GM18951 (cell line): ENCODE data around the gene MEMO1.
"Not testable (repeated sequence)": the region's sequence is repeated elsewhere in the genome, so short reads cannot be mapped to it uniquely, and the experiment has no call there.

Experiments
- POLR2A ChIP-seq: IDR thresholded peaks from 4 replicates; pipeline ENCODE4 v1.6.1; 2011; ENCODE audit warnings: mild to moderate bottlenecking; ENCODE audit not compliant: insufficient read length, insufficient read depth; ENCODE audit errors: extremely low read depth
- in situ Hi-C: fragments of 300-500 bp; cut with MboI; formaldehyde crosslinking; loops from one replicate; pipeline ENCODE4 v1.12.0; 2022; ENCODE audit warnings: low sequenced_read_pairs, mixed read lengths, inconsistent platforms; ENCODE audit not compliant: unreplicated experiment

Gene MEMO1

DNA sequence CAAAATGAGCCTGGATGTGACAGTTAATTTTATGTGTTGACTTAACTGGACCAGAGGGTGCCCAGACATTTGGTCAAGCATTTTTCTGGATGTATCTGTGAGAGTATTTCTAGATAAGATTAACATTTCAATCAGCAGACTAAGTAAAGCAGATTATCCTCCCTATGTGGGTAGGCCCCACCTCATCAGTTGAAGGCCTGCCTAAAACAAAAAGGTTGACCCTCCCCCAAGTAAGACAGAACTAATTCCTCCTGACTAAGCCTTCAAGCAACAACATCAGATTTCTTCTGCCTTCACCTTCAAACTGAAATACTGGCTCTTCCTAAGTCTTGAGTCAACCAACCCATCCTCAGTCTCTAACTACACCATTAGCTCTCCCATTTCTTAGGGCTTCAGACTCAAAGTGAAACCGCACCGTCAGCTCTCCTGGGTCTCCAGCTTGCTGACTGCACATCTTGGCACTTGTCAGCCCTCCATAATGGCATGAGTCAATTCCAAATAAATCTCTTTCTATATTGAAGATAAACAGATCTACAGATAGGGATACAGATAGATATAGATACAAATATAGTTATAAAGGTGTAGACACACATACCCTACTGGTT, 47.9 kb downstream of the MEMO1 start:
- no peak for TF ChIP-seq POLR2A
- in situ Hi-C loops, result no loop called here

DNA sequence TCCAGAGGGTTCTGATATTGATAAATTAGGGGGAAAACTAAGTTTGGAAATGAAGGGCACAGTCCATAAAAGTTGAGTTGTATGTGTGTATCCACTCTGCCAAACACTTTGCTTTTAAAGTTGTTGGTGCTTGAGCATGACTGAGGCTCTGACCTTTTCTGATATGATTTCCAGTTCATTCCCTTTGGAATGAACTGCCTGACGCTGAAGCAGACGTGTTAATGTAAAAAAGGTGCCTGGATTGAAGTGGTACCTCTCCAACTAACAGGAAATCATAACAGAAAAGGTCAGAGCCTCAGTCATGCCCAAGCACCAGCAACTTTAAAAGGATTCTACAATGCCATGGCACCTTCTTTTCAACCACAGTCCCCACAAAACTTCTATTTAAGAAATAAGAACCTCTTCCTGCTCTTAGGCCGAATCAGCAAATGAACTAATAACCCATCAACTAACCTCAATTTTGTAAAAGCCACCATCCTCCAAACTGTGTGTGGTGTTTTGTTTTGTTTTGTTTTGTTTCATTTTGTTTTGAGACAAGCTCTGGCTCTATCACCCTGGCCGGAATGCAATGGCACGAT, 52.6 kb downstream of the MEMO1 start:
- in situ Hi-C loops, result no loop called here
- TF ChIP-seq POLR2A, result no peak

DNA sequence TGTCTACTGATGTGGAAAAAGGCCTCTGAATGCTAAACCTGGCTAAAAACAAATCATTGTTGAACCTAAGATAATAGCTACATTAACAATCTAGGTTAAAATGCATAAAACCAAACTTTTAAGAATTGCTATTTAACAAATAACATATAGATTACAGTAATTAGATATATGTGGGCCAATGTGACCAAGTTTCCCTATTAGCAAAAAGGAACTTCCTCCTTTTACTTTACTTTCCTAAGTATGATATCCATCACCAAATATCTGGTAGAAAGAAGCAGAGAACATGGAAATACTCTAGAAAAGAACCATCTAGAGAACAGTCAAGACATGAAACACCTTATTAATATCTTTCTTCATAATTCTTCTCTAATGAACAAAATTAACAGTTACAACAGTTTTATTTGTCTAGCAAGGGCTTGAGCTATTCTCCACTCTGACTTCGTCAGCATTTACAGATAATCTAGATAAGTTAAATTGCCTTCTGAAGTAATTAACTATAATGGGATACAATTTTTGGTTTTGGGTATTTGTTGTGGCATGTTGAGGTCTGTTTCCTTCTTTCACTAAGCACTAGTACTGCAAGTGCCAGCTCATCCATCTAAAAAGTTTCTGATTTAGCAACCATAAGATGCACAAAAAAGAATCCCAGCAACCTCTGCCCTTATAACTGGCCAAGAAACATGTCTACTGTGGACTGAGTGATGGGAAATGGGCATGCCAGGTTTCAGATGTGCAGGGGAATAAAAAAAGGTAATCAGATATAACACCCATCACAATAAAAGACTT, 53.3 kb downstream of the MEMO1 start:
- no peak for TF ChIP-seq POLR2A
- in situ Hi-C loops, result no loop called here

DNA sequence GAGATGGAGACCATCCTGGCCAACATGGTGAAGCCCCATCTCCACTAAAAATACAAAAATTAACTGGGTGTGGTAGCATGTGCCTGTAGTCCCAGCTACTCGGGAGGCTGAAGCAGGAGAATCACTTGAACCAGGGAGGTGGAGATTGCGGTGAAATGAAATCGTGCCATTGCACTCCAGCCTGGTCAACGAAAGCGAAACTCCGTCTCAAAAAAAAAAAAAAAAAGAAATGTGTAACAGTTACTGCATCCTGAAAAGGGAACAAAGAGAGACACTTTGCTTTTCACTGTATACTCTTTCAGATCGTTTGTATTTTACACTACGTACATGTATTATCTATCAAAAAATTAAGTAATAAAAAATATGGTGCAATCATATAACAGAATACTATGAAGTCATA, 53.9 kb downstream of the MEMO1 start:
- in situ Hi-C loops, result not testable (repeated sequence)

DNA sequence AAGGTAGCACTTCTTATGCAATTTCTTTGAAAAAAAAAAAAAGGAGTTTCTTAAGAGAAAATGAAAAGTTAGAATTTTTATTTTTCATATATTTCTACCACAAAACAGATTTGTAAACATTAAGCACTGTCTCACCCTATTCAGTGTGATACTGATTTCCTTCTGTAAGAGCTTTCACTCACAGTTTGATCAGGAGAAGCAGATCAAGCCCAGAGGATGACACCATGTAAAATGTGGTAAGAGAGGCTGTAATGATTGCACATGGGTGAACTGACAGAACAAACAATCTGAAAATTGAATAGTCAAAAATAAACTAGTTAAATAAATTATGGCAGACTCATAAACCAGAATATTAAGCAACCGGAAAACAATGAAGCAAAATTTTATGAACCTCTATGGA, 54.5 kb downstream of the MEMO1 start:
- in situ Hi-C loops, result no loop called here
- no peak for TF ChIP-seq POLR2A

DNA sequence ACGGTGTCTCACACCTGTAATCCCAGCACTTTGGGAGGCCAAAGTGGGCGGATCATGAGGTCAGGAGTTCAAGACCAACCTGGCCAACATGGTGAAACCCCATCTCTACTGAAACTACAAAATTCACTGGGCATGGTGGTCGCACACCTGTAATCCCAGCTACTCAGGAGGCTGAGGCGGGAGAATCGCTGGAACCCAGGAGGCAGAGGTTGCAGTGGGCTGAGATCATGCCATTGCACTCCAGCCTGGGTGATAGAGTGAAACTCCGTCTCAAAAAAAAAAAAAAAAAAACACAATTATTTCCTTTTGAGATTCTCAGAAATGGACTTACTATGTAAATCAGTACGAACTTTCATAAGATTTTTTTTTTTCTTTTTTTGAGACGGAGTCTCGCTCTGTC, 57.7 kb downstream of the MEMO1 start:
- in situ Hi-C loops, result not testable (repeated sequence)

DNA sequence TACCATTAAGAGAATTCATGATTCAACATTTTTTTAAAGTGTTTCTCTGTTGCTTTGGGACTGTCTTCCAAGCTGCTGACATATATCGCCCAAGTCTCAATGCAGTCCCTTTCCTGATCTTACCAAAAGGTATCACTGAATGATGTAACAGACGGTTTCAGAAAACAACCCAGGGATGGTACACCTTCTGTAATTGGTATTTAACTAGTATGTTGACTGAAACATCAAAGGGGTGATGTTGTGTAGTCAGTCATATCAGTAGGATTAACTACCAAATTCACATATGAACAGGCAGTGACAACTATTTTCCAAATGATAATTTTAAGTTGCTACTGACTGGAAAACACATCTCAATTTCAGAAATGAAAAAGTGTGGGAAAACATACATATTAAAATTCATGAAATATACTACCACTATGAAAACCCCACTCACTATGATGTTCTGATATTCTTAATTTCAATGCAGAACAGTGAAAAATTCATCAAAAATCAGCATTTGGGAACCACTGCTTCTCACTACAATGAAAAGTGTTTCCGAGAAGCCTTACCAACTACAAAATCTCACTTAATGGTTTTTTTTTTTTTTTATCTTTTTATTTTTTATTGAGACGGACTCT, 59.8 kb downstream of the MEMO1 start:
- in situ Hi-C loops, result no loop called here
- TF ChIP-seq POLR2A, result no peak

DNA sequence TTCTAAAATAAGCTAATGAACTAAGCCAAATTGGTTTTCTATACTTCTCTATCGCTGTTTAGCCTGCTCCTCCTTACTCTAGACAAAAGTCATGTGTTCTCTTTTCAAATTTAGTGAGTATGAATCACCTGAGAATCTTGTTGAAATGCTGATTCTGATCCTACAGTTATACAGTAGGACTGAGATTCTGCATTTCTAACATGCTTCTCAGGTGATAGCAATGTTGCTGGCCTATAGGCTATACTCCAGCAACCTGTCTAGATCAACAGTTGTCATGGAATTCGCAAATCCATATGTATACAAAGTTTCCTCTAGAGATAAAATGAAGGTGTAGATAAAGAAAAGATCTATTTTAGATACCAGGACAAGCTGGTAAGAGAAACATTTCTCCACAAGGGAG, 62.9 kb downstream of the MEMO1 start:
- in situ Hi-C loops, result no loop called here
- TF ChIP-seq POLR2A, result no peak

DNA sequence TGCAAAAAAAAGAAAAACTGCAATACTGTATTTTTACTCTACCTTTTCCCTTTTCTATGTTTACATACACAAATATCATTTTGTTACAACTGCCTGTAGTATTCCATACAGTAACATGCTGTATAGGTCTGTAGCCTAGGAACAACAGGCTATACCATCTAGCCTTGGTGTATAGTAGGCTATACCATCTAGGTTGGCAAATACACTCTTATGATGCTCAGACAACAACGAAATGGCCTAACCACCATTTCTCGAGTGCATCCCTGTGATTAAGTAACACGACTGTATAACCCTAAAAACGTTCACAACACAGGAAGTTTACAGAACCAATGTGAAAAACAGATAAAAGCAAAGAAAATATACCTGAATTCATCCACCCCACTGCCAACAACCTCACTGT, 64.0 kb downstream of the MEMO1 start:
- in situ Hi-C loops, result no loop called here
- no peak for TF ChIP-seq POLR2A

DNA sequence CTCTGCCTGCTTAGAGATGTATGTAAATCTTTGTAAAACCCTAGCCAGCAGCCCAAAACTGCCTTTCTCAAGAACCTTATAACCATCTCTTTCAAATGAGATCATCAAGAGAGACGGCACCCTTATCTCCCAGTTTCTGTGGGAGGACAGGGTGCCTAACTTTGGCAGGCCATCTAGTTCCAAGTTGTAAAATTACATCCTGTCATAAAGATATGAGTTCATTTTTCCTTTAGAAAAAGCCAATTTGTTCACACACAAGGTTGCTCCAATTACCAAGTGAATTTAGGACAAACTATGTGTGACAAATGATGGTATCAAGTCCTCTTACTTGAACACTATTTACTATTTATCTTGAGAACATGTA, 65.3 kb downstream of the MEMO1 start:
- in situ Hi-C loops, result no loop called here
- TF ChIP-seq POLR2A, result no peak

DNA sequence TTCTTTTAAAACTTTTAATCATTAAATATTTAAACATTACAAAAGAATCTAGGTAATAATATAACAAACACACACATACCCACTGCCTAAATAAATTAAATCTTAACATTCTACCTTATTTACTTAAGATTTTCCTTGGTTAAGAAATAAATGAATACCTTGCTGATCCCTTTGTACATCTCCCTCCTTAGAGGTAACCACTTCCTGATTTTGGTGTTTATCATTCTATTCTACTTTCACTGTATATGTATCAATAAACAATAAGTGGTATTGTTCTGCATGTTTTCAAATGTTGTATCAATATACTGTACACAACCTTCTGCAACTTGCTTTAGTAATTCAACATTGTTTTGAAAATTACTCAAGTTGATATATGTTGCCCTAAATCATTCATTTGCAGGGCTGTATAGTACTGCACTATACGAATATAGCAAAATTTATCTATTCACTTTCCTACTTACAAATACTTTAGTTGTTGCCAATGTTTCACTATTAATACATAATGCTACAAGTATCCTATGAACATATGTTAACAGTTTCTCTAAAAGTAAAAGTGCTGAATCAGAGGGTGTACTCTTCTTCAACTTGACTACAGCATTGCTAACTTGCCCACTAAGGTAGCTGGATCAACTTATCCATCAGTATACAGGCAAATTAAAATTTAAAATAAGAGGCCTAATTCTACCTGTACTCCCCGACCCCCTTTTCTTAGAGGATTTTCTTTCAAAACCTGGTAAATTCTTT, 65.8 kb downstream of the MEMO1 start:
- in situ Hi-C loops, result no loop called here
- TF ChIP-seq POLR2A, result no peak

DNA sequence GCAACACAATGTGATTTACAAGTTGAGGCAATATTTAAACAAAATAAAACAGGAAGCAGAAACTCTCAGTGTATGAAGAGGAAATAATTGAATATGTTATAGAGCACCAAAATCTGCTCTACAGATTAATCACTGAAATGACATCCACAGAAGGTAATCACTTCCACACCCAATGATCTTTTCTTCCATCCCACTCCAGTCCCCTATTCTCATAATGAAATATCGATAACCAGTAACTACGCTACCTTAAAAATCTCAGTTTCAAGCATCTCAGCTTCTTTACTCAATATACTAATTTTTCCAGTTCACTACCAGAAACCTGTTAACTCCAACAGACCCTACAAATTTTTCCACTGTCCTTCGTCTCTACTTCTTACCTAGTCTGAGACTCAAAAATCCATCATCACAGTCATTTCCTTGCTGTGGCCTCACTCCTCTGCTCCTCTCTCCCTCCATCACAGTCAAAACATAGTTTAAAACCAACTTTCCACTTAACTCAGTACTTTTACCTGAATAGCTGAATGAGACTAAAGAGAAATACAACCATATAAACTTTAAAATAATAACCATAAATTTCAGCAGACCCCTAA, 67.1 kb downstream of the MEMO1 start:
- TF ChIP-seq POLR2A, result no peak
- in situ Hi-C loops, result no loop called here

DNA sequence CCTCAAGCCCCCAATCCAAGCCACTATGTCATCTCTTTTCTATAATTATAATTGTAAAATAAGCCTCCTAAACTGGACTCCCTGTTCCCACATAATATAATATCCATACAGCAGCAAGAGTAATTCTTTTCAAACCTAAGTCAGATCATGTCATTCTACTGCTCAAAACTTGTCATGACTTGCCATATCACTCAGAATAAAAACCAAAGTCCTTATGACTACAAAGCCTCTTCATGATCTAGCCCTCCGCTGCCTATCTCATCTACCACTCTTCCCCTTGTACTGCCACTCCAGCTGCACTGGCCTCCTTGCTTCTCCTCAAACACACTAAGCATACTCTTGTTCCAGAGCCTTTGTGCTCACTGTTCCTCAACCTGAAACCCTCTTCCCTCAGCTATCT, 69.9 kb downstream of the MEMO1 start:
- TF ChIP-seq POLR2A, result no peak
- in situ Hi-C loops, result no loop called here
